Urinary bladder (tissue), 4 donors: ENCODE measurements around the gene WNT10A. TPM values are rescaled to one million over a fixed set of nuclear protein-coding genes. Genes with fewer than 3 reads are reported as not detected.
A peak's percentile ranks its signal among the peaks of the same experiment; 100 is the strongest.
"Not testable (repeated sequence)": the region's sequence is repeated elsewhere in the genome, so short reads cannot be mapped to it uniquely, and the experiment has no call there.

Experiments used
- DNase-seq: peaks from one replicate; pipeline ENCODE4 v3.0.0-alpha.2; 2015; ENCODE audit errors: extremely low spot score
- H3K27ac ChIP-seq: one replicate; pipeline ENCODE4 v1.5.1; 2013; ENCODE audit warnings: low read depth, mild to moderate bottlenecking, moderate library complexity
- H3K36me3 ChIP-seq: one replicate; pipeline ENCODE4 v1.6.1; 2013; ENCODE audit warnings: mild to moderate bottlenecking, moderate library complexity; ENCODE audit not compliant: insufficient read depth
- H3K4me1 ChIP-seq: one replicate; pipeline ENCODE4 v1.6.1; 2013; ENCODE audit warnings: mild to moderate bottlenecking, moderate library complexity; ENCODE audit not compliant: insufficient read depth
- H3K4me3 ChIP-seq: one replicate; pipeline ENCODE4 v1.5.1; 2013; ENCODE audit warnings: low read depth, low read length
- WGBS: extraction: QIAGEN DNeasy Blood & Tissue Kit; methylation state at CpG from one replicate; pipeline ENCODE4 v1.1.7; 2013; 5-methylcytosine and 5-hydroxymethylcytosine counted together
- polyA plus RNA-seq: library from polyadenylated mRNA; stranded (reverse); fragments of 200-250 nt; gene quantifications from one replicate; pipeline ENCODE4 v1.2.3, GENCODE V29; 2013
- total RNA-seq: library from RNA; depleted of rRNA; stranded (reverse); fragments of >200 nt; gene quantifications from one replicate; pipeline ENCODE4 v1.2.3, GENCODE V29; 2014
- donor health status: healthy with polysubstance abuse.
- donor health status: healthy.

WNT10A gene
- total RNA-seq (1.9 TPM), polyA plus RNA-seq (1.2 TPM)

DNA sequence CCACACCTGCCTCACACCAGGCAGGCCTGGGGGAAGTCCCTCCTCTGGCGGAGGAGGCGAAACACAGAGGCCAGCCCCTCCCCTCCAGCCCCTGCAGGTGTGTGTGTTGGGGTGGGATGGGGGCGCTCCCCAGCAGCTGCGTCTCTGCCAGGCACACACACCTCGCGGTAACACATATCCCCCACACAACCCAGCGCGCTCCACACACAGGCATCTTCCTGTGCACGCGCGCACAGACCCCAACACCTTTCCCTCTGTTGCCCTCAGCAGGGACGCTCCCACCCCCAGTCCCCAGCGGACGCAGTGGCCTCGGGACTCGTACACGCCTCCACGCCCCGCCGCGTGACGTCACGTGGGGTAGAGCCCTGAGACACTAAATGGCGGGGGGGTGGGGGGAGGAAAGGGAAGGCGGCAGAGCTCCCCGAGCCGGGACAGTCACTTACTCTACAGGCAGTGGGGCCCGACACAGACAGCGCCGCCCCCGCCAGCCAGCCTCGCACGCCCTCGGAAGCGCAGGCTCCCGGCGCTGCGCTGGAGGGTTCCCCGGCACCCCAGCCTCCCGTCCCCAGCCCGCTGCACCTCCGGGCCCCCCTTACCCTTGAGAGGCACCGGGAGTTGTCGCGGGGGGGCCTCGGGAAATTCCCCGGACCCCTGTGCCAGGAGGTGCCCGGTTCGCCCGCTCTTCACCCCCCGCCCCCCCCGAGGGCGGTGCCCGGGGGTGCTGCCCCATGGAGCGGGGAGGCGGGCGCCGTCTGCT, at the start of gene WNT10A:
Gene WNT10A (plus strand): TSS at position 751 of the 757 bp plus-strand sequence. CDS start 144 bp downstream, outside the sequence.
- Histone ChIP-seq H3K36me3 (no peaks in the 10 kb centered on the region), H3K4me3 (peak within 1 kb of the TSS; percentile 38), H3K4me1 (no peaks in the 10 kb centered on the region), H3K27ac (peak within 1 kb of the TSS; percentile 34)
- WGBS = 1% methylated on average over 58 of the region's 58 CpGs
- DNase-seq = no peak

DNA sequence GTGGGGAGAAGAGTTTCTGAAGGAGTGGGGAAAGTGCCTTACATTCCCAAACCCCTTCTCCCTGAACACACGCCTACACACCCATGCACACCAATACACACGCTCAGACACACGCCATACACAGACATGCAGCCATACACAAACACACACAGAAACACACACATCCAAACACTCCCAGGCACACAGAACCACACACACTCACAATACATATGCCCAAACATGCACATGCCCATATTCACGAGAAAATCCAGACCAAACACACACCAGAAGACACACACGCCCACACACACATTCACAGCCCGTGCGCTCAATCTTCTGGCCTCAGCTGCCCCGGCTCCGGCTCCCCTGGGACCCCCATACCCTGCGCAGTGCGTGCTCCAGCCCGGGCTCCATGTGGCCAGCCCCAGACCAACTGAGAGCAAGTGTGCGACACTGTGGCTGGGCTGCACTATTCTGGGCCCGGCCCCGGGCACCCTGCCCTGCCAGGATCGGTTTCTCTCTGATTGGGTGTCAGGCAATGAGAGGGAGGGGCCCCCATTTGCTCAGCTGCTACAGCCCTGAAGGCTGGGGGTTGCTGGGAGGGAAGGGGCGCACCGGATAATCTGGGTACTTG, 49.2 kb upstream of the WNT10A start, which contains the start of gene PRKAG3:
Gene PRKAG3 (minus strand): TSS at position 426 of the 613 bp plus-strand sequence.
- Histone ChIP-seq H3K36me3 (no peaks in the 10 kb centered on the region), H3K27ac (no peak within 1 kb of the TSS), H3K4me1 (no peaks in the 10 kb centered on the region), H3K4me3 (no peak within 1 kb of the TSS)
- 76% methylated on average over 18 of the region's 18 CpGs for WGBS
- DNase-seq = no peak

DNA sequence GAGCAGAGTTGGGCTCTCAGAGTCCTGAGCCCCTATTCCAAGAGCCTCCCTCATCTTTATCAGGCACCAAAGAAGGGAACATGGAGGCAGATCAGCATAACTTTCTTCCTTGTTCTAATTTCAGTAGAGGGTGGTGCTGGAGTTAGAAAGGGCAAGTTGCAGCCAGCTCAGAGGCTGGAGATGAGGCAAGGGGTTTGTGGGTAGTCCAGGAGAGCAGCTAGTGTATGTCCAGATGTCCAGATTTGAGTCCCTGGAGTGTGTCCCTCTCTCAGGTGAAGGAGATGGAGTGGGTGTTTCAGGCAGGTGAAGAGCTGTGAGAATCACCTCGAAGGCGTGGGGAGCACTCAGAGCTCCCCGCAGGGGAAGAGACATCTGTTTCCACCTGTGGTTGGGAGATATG, 48.6 kb upstream of the WNT10A start:
- Histone ChIP-seq H3K27ac (no peak overlapping the region), H3K4me1 (no peaks in the 10 kb centered on the region), H3K4me3 (no peak overlapping the region), H3K36me3 (no peaks in the 10 kb centered on the region)
- DNase-seq = no peak
- WGBS = 86% methylated on average over 3 of the region's 3 CpGs

DNA sequence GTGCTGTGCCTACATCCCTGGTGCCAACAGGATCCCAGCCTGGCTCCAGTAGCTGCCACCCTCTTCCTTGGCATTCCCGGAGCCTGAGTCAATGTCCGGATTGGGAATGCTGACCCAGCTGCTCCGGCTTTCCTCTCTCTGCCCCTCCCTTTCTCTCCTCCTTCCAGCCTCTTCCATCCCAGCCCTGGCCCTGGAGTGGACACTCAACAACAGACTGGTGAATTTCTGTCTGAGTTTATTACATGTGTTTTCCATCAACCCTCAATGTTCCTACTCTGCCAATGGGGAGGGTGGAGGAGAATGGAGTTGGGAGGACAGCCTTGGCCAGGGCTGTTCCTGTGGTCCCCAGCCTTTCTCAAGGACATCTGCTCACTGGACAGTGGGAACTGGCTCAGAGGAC, 48.1 kb upstream of the WNT10A start:
- no peak for DNase-seq
- 57% methylated on average over 3 of the region's 3 CpGs for WGBS
- no peak overlapping the region for H3K4me3 ChIP-seq
- H3K4me1 ChIP-seq = no peaks in the 10 kb centered on the region
- no peak overlapping the region for H3K27ac ChIP-seq
- H3K36me3 ChIP-seq = no peaks in the 10 kb centered on the region

DNA sequence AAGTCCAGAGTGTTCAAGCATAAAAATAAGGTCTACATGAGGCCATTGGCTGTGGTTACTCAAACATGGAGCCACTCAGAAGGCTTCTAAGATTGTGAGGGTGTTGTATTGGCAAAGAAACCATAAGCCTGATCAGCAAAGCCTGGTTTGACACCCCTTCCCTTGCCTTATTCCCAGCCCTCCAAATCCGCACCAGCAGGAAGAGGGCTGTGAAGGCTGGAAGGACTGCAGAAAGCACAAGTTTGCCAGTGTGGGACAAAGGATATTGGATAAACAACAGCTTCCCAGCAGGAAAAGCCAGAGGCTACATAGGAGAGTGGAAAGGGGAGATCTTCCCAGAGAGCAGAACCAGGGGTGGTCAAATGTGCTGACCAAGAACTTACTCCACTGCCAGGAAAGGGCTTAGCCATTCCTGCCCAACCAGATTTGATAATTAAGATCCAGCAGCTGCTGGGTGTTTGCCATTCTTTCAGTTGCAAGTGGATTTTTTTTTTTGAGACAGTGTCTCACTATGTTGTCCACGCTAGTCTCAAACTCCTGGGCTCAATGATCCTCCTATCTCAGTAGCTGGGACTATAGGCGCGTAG, 47.5 kb upstream of the WNT10A start:
- WGBS = 76% methylated on average over 4 of the region's 4 CpGs
- no peaks in the 10 kb centered on the region for H3K36me3 ChIP-seq
- no peak for DNase-seq
- no peak overlapping the region for H3K4me3 ChIP-seq
- H3K4me1 ChIP-seq = no peaks in the 10 kb centered on the region
- H3K27ac ChIP-seq = no peak overlapping the region

DNA sequence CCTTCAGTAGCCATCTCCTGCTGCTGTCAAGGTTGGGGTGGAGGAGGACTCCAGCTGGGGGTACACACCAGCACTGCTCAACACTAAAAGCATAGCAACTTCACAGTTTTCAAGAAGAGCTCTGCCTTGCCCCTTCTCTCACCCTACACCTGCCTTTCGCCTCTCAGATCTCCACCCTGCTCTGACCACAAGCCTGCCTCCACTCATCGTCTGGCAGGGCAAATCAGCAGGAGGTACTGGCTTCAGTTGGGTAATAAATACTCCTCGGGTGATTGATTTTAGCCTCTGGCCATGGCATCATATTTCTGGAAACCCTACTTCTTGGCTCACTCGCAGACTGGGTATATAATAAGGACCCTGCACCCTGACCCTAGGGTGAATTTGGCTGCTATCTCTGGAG, 46.0 kb upstream of the WNT10A start:
- DNase-seq = no peak
- Histone ChIP-seq H3K4me1 (no peaks in the 10 kb centered on the region), H3K36me3 (no peaks in the 10 kb centered on the region), H3K4me3 (no peak overlapping the region), H3K27ac (no peak overlapping the region)
- WGBS = 62% methylated on average over 4 of the region's 4 CpGs

DNA sequence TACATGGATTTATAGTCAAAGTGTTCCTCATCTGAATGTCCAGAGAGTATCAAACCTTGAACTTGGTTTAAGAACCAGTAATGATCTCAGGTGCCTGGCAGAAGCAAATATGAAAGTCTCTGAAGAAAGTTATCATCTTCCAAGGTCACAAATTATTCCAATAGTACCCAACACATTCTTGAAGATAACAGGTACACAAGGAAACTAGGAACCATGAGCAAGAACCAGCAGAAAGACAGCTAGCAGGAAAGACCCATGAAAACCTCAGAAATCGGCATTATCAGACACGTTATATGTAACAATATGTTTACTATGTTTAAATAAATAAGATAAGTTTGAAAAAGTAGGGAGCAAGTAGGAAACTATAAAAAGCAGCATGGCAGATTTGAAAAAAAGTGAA, 43.2 kb upstream of the WNT10A start:
- no peaks in the 10 kb centered on the region for H3K4me1 ChIP-seq
- 79% methylated on average over 2 of the region's 2 CpGs for WGBS
- no peaks in the 10 kb centered on the region for H3K36me3 ChIP-seq
- DNase-seq = no peak
- no peak overlapping the region for H3K4me3 ChIP-seq
- H3K27ac ChIP-seq = no peak overlapping the region

DNA sequence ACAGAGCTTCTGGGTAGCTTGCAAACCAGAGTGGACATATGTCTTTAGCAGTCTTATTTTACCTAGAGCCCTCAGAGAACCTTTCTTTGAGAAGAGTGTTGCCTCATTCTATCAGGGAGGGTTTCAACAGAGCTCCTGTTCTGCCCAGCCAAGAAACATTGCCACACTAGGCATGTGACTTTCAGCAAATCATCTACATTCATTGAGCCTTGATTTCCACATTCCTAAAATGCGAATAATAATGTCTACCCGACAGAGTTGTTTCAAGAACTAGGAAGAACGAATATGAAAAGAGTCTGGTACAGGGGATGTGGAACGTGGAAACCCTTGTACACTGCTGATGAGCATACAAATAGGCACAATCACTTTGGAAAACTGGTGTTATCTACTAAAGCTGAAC, 41.2 kb upstream of the WNT10A start:
- no peaks in the 10 kb centered on the region for H3K36me3 ChIP-seq
- DNase-seq = no peak
- WGBS = 73% methylated on average over 4 of the region's 4 CpGs
- no peak overlapping the region for H3K4me3 ChIP-seq
- H3K27ac ChIP-seq = no peak overlapping the region
- no peaks in the 10 kb centered on the region for H3K4me1 ChIP-seq

DNA sequence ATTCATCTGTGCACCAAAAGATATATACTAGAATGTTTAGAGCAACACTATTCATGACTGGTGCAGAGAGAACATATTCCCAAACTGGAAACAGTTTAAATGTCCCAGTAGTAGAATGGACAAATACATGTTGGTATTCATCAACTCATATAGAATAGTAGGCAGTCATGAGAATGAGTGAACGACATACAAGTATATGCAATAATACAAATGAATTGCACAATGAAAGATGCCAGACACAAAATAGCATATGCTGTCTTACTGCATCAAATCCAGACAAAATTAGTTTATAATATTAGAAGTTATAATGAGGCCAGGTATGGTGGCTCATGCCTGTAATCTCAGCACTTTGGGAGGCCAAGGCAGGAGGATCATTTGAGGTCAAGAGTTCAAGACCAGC, 40.8 kb upstream of the WNT10A start:
- Histone ChIP-seq H3K27ac (no peak overlapping the region), H3K4me1 (no peaks in the 10 kb centered on the region), H3K36me3 (no peaks in the 10 kb centered on the region), H3K4me3 (no peak overlapping the region)
- no peak for DNase-seq
- WGBS = 88% methylated on average over 1 of the region's 1 CpG

DNA sequence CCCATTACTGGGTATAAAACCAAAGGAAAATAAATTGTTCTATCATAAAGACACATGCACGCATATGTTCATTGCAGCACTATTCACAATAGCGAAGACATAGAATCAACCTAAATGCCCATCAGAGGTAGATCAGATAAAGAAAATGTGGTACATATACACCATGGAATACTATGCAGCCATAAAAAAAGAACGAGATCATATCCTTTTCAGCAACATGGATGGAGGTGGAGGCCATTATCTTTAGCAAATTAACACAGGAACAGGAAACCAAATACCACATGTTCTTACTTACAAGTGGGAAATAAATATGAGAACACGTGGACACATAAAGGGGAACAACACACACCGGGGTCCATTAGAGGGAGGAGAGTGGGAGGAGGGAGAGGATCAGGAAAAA, 36.3 kb upstream of the WNT10A start:
- not testable (repeated sequence) for DNase-seq, H3K4me1 ChIP-seq, H3K27ac ChIP-seq, H3K4me3 ChIP-seq, H3K36me3 ChIP-seq
- WGBS = 78% methylated on average over 5 of the region's 5 CpGs

DNA sequence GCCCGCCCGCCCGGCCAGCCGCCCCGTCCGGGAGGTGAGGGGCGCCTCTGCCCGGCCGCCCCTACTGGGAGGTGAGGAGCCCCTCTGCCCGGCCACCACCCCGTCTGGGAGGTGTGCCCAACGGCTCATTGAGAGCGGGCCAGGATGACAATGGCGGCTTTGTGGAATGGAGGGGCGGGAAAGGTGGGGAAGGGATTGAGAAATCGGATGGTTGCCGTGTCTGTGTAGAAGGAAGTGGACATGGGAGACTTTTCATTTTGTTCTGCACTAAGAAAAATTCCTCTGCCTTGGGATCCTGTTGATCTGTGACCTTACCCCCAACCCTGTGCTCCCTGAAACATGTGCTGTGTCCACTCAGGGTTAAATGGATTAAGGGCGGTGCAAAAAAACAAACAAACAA, 33.7 kb upstream of the WNT10A start:
- not testable (repeated sequence) for H3K4me3 ChIP-seq, DNase-seq, H3K36me3 ChIP-seq, H3K27ac ChIP-seq, H3K4me1 ChIP-seq
- WGBS = 79% methylated on average over 17 of the region's 18 CpGs

DNA sequence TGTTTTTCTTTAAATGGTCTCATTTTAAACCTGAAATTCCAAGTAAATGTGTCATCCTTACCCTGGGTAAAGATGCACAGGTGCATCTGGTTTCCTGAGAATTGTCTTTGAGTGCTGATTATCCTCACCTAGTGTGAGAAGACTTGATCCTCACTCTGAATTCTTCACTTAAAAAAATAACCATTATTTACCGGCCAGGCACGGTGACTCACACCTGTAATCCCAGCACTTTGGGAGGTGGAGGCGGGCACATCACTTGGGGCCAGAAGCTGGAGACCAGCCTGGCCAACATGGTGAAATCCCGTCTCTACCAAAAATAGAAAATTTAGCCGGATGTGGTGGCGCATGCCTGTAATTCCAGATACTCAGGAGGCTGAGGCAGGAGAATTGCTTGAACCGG, 30.9 kb upstream of the WNT10A start:
- no peak for DNase-seq
- H3K36me3 ChIP-seq = no peaks in the 10 kb centered on the region
- WGBS = 73% methylated on average over 7 of the region's 7 CpGs
- H3K27ac ChIP-seq = no peak overlapping the region
- no peak overlapping the region for H3K4me3 ChIP-seq
- H3K4me1 ChIP-seq = peaks cover 2% of the 10 kb centered on the region

DNA sequence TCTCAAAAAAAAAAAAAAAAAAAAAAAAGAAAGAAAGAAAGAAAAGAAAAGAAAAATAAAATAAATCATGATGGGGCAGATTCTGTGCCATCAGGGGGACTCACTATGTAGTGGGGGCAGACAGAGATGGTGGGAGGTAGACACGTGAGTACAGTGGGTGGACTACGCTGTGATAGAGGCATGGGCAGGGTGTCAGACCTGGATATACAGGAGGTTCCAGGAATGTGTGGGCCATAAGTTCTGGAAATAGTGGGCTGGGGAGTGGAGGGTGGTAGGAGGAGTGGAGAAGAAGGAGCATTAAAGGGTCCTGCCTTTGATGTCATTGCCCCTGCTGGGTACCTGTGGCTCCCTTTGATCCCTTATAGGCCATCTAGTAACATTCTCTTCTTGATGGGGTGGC, 29.9 kb upstream of the WNT10A start:
- H3K27ac ChIP-seq = no peak overlapping the region
- H3K4me1 ChIP-seq = peaks cover 2% of the 10 kb centered on the region
- H3K36me3 ChIP-seq = no peaks in the 10 kb centered on the region
- DNase-seq = no peak
- H3K4me3 ChIP-seq = no peak overlapping the region
- WGBS = 77% methylated on average over 2 of the region's 2 CpGs

DNA sequence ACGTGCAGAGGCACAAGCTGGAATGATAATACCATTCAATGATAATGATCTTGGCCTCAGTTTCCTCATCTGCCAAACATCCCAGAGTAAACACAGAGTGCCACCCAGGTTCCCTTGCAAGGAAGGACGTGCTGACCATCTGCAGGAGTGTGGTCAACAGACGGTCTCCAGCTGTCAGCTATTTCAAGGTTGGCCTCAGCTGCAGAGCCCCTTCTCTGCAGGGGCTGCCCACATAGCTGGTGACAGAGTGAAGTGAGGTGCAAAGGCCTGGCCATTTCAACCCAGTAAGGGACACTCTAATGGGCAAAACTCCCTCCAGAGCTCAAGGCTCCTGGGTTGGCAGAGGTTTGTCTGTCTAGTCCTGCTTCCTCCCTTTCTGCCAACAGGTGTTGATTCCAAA, 29.4 kb upstream of the WNT10A start:
- 32% methylated on average over 3 of the region's 3 CpGs for WGBS
- no peak overlapping the region for H3K27ac ChIP-seq
- no peaks in the 10 kb centered on the region for H3K36me3 ChIP-seq
- H3K4me1 ChIP-seq = peaks cover 2% of the 10 kb centered on the region
- DNase-seq = no peak
- no peak overlapping the region for H3K4me3 ChIP-seq
